HTERT RPE-1 (cell line): Measurements from ENCODE around the gene FIGNL1.
"Not testable (repeated sequence)": the region's sequence is repeated elsewhere in the genome, so short reads cannot be mapped to it uniquely, and the experiment has no call there.

Source experiments
- in situ Hi-C: fragments of 300-500 bp; cut with MboI; formaldehyde crosslinking; loops from 4 replicates; pipeline ENCODE4 v1.14.3; 2020; ENCODE audit warnings: low sequenced_read_pairs

FIGNL1 gene

GRCh38 chr7:50472427-50472826 lies 22.3 kb upstream of the FIGNL1 start:
- in situ Hi-C loops = no loop called here

- in situ Hi-C loops = no loop called here
These were observed 21.8 kb upstream of the FIGNL1 start for GRCh38 chr7:50471970-50472369.

GRCh38 chr7:50470250-50471163 lies 20.4 kb upstream of the FIGNL1 start:
- in situ Hi-C loops = no loop called here

GRCh38 chr7:50469181-50469580 lies 19.0 kb upstream of the FIGNL1 start:
- in situ Hi-C loops = no loop called here

- in situ Hi-C loops = no loop called here
These were observed 17.9 kb upstream of the FIGNL1 start for GRCh38 chr7:50467817-50468610.

- in situ Hi-C loops = no loop called here
These were observed 16.9 kb upstream of the FIGNL1 start for GRCh38 chr7:50466815-50467585.

- in situ Hi-C loops = no loop called here
These were observed 12.9 kb upstream of the FIGNL1 start for GRCh38 chr7:50463035-50463434.

- in situ Hi-C loops = no loop called here
These were observed 12.2 kb upstream of the FIGNL1 start for GRCh38 chr7:50462361-50462760.

- in situ Hi-C loops = no loop called here
These were observed 11.5 kb upstream of the FIGNL1 start for GRCh38 chr7:50461695-50462094.

- in situ Hi-C loops = not testable (repeated sequence)
These were observed 9.0 kb upstream of the FIGNL1 start for GRCh38 chr7:50459183-50459582.

GRCh38 chr7:50458651-50459050 lies 8.5 kb upstream of the FIGNL1 start:
- in situ Hi-C loops = not testable (repeated sequence)

- in situ Hi-C loops = no loop called here
These were observed 6.4 kb upstream of the FIGNL1 start for GRCh38 chr7:50456371-50457123.

- in situ Hi-C loops = no loop called here
These were observed 5.5 kb upstream of the FIGNL1 start for GRCh38 chr7:50455658-50456057.

GRCh38 chr7:50454968-50455367 lies 4.8 kb upstream of the FIGNL1 start:
- in situ Hi-C loops = no loop called here

- in situ Hi-C loops = no loop called here
These were observed 461 bp upstream of the FIGNL1 start for GRCh38 chr7:50450590-50451032.

GRCh38 chr7:50449501-50449880 lies 659 bp downstream of the FIGNL1 start:
- in situ Hi-C loops = no loop called here

- in situ Hi-C loops = no loop called here
These were observed 1.3 kb downstream of the FIGNL1 start for GRCh38 chr7:50448823-50449222.

GRCh38 chr7:50446542-50446960 lies 3.6 kb downstream of the FIGNL1 start:
- in situ Hi-C loops = no loop called here

- in situ Hi-C loops = no loop called here
These were observed 13.9 kb downstream of the FIGNL1 start for GRCh38 chr7:50436133-50436806.
